ENCODE data around the gene FAM177A1. TPM values are rescaled to one million over a fixed set of nuclear protein-coding genes. Genes with fewer than 3 reads are reported as not detected.
A peak's percentile ranks its signal among the peaks of the same experiment; 100 is the strongest.

The FAM177A1 gene
- total RNA-seq, 2 experiments from 2014 or later: 33.2 to 37.1 TPM

DNA sequence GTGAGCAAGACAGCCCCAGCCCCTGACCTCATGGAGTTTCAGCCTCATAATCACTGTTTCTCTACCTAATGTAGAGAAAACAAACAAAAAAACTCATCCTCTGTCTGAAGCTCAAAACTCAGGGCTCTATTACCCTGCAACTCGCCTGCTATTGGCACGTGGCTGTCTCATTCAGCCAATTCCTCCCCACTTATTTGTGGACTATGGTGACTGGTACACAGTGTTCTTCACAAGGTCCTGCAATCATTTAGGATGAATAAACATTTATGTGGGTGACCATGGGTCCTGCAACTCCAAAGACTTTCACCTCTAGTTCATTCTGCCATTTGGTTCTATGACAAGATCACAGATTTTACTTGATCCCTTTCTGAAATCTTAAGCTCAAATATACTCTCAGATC, 71.0 kb downstream of the FAM177A1 start:
- Mint-ChIP-seq H3K4me1 (peaks cover 32% of the 10 kb centered on the region), H3K27me3 (no peaks in the 10 kb centered on the region), H3K27ac (no peak overlapping the region), H3K36me3 (ENCODE audit: low read depth) (peaks cover 52% of the 10 kb centered on the region), H3K9me3 (no peaks in the 10 kb centered on the region), H3K4me3 (no peak overlapping the region)
- ChIA-PET CTCF (interaction anchor here (0.7 kb wide), 3 partner anchors 30 to 305 kb away, joined by 3 to 4 read pairs (median 4); no protein-coding TSS in a partner anchor), POLR2A (interaction anchor here (0.8 kb wide), 1 partner anchor 10 kb away, joined by 3 read pairs; no protein-coding TSS in a partner anchor)
- DNase-seq: no peak

DNA sequence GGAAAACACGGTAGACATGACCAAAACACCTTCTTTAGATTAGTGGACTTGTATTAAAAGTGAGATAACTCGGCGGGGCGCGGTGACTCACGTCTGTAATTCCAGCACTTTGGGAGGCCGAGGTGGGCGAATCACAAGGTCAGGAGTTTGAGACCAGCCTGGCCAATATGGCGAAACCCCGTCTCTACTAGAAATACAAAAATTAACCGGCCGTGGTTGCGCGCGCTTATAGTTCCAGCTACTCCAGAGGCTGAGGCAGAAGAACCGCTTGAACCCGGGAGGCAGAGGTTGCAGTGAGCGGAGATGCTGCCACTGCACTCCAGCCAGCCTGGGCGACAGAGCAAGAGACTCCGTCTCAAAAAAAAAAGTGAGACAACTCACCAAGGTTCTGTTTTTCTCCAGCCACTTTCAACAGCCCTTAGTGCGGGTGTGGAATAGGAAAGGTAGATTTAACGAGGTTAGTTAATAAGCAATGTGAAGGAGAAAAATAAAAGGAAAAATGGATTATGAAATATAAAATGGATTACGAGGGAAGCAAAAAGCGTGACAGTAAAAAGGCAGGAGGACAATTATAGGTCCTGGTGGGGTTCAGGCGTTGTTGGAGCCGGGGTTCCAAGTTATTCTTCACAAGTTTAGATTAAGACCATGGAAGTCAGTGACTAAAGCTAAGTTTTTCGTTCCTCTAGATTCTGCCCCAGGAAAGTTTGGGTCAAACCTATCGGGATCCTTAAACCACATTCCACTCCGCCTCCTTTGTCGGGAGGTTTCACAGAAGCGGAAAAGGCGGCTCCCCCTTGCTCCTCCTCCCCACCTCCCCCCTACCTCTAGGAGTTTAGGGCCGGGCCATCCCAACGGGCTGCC, 75.2 kb downstream of the FAM177A1 start:
- H3K4me3 Mint-ChIP-seq: peak overlapping the region; percentile 96
- no peaks in the 10 kb centered on the region for H3K9me3 Mint-ChIP-seq

DNA sequence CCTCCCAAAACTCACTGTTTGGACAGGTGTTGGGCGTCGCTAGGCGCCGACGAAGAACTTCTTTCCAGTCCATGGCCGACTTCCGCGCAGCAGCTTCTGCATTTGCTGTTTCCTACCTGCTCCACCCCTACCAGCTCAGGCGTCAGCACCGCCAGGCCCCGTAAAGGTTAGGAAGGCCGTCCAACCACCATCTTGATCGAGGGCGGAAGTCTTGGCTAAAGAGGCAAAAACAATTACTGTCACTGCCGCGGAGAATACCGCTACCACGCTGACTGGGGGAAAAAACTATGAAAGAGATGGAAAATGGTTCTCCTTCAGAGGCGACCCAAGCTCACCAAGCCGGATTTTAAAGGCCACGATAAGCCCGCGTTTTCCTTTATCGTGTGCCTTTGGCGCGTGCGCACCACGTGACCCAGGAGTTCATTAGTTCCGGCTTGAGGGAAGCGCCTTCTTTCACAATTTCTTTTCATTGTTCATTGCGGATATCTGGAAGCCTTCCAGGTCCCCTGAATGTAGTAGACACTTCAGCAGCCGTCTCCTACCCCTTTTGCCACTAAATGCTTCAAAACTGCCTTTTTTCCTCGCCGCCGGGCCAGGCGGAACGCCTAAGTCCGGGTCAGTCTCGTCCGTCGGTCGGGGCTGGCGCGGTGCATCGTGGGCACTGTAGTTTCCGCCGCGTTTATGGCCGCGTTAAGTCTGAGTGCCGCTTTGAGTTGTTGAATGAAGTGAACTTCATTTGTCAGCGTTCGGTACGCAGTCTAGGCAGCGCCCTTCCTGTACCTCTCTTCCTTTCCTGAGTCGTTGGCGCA, 76.0 kb downstream of the FAM177A1 start, which contains the start of the genes PPP2R3C and PRORP:
Gene PPP2R3C, minus strand, starts transcription at position 104 of the 809 bp plus-strand sequence. Its CDS starts 31 bp downstream, at position 73.
Gene PRORP, plus strand, starts transcription at position 666 of the 809 bp plus-strand sequence. CDS start 694 bp downstream, outside the sequence.
- peak; percentile 95 for DNase-seq
- POLR2A ChIA-PET: interaction anchor here (0.5 to 1.3 kb wide), 5 partner anchors 8 to 283 kb away, joined by 3 to 5 read pairs (median 3); partner anchors contain the start of gene NFKBIA
- H3K27me3 Mint-ChIP-seq: no peaks in the 10 kb centered on the region
- peaks cover 52% of the 10 kb centered on the region for H3K4me1 Mint-ChIP-seq
- no peaks in the 10 kb centered on the region for H3K9me3 Mint-ChIP-seq
- peaks cover 32% of the 10 kb centered on the region for H3K36me3 Mint-ChIP-seq (ENCODE audit: low read depth)
- H3K27ac Mint-ChIP-seq: peak within 1 kb of the TSS; percentile 100
- CTCF ChIA-PET: interaction anchor here (1.2 to 3.5 kb wide), 6 partner anchors 13 to 282 kb away, joined by 3 to 14 read pairs (median 4); partner anchors contain the start of gene NFKBIA
- peak within 1 kb of the TSS; percentile 96 for H3K4me3 Mint-ChIP-seq

More for the DNA sequence above, 75.2 kb downstream of the FAM177A1 start:
- H3K4me1 Mint-ChIP-seq: peaks cover 54% of the 10 kb centered on the region
- H3K36me3 Mint-ChIP-seq (ENCODE audit: low read depth): peaks cover 37% of the 10 kb centered on the region
- ChIA-PET CTCF (interaction anchor here (1.2 to 3.5 kb wide), 5 partner anchors 13 to 283 kb away, joined by 3 to 14 read pairs (median 4); partner anchors contain the start of gene NFKBIA), POLR2A (interaction anchor here (0.5 to 0.9 kb wide), 4 partner anchors 10 to 284 kb away, joined by 3 to 5 read pairs (median 4); partner anchors contain the start of gene NFKBIA)
- DNase-seq: peak; percentile 9
- no peaks in the 10 kb centered on the region for H3K27me3 Mint-ChIP-seq
- H3K27ac Mint-ChIP-seq: peak overlapping the region; percentile 100

DNA sequence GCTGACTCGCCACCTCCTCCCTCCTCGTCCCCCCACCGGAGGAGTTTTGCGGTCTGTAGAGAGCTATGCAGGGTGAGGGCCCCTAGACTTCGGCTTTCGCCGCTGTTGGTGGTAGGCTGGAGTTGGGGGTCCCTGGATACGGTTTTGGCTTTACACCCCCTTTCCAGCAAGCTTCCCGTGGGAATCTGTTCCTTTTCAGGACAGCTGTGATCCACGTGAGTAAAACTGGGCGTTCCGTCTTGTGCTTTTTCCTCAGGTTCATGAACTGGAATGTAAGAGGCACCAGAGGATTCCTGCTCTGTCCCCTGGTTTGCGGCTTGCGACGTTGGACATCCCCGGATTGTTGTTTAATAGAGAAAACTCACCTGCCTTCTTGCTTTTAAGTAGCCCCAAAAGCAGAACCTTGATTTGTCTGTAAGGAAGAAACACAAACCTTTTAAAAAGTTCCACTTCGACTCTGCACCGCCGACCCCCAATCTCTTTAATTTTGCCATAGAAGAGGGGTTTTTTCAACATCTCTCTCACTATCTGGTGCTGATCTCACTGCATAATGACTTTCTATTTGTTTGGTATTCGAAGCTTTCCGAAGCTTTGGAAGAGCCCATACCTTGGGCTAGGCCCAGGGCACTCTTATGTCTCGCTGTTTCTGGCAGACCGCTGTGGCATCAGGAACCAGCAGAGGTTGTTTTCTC, 76.8 kb downstream of the FAM177A1 start:
- peak; percentile 11 for DNase-seq
- ChIA-PET POLR2A (interaction anchor here (1.3 kb wide), 1 partner anchor 9 kb away, joined by 3 read pairs; no protein-coding TSS in a partner anchor), CTCF (interaction anchor here (0.6 to 3.5 kb wide), 10 partner anchors 11 to 299 kb away, joined by 3 to 14 read pairs (median 4); partner anchors contain the start of gene NFKBIA)
- peak overlapping the region; percentile 100 for H3K27ac Mint-ChIP-seq
- H3K36me3 Mint-ChIP-seq (ENCODE audit: low read depth): peaks cover 35% of the 10 kb centered on the region
- H3K9me3 Mint-ChIP-seq: no peaks in the 10 kb centered on the region
- peak overlapping the region; percentile 96 for H3K4me3 Mint-ChIP-seq
- H3K27me3 Mint-ChIP-seq: no peaks in the 10 kb centered on the region
- H3K4me1 Mint-ChIP-seq: peaks cover 52% of the 10 kb centered on the region

DNA sequence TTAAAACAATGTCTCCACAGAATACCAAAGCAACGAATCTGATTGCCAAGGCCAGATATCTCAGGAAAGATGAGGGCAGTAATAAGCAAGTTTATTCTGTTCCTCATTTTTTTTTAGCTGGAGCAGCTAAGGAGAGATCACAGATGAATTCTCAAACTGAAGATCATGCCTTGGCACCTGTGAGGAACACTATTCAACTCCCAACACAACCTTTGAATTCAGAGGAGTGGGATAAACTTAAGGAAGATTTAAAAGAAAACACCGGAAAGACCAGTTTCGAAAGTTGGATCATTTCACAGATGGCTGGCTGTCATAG, 77.3 kb downstream of the FAM177A1 start:
- Mint-ChIP-seq H3K4me1 (peaks cover 55% of the 10 kb centered on the region), H3K27me3 (no peaks in the 10 kb centered on the region), H3K4me3 (peak overlapping the region; percentile 96), H3K27ac (peak overlapping the region; percentile 100), H3K9me3 (no peaks in the 10 kb centered on the region), H3K36me3 (ENCODE audit: low read depth) (peaks cover 38% of the 10 kb centered on the region)
- ChIA-PET POLR2A (interaction anchor here (1.3 kb wide), 1 partner anchor 9 kb away, joined by 3 read pairs; no protein-coding TSS in a partner anchor), CTCF (interaction anchor here (0.6 to 3.5 kb wide), 8 partner anchors 11 to 299 kb away, joined by 3 to 14 read pairs (median 4); partner anchors contain the start of gene NFKBIA)
- DNase-seq: no peak

DNA sequence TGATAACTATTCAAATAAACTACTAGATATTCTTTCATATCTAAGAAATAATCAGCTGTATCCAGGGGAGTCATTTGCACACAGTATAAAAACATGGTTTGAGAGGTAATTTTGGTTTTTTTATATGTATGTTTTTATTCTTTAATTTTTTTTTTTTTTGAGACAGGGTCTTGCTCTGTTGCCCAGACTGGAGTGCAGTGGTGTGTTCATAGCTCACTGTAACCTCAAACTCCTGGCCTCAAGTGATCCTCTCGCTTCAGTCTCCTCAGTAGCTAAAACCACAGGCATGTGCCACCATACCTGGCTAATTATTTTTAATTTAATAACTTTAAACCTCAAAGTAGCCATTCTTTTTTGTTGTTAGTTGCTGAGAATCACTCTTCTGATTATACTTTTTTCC, 78.1 kb downstream of the FAM177A1 start:
- ChIA-PET POLR2A (no interaction called here), CTCF (interaction anchor here (0.6 to 3.5 kb wide), 5 partner anchors 26 to 298 kb away, joined by 3 to 14 read pairs (median 4); partner anchors contain the start of gene NFKBIA)
- H3K36me3 Mint-ChIP-seq (ENCODE audit: low read depth): peaks cover 37% of the 10 kb centered on the region
- H3K9me3 Mint-ChIP-seq: no peaks in the 10 kb centered on the region
- H3K4me3 Mint-ChIP-seq: peak overlapping the region; percentile 96
- H3K4me1 Mint-ChIP-seq: peaks cover 55% of the 10 kb centered on the region
- H3K27me3 Mint-ChIP-seq: no peaks in the 10 kb centered on the region
- H3K27ac Mint-ChIP-seq: peak overlapping the region; percentile 100
- DNase-seq: no peak

Other genes with a start within 250 kb of the FAM177A1 start
- 10 to 100 TPM; 50.4 to 69.4 TPM for gene BAZ1A, start 170.9 kb upstream of the FAM177A1 start, total RNA-seq
- gene SRP54, start 63.3 kb upstream of the FAM177A1 start, total RNA-seq: 10 to 100 TPM; 58.0 to 60.1 TPM
- gene PPP2R3C, start 75.7 kb downstream of the FAM177A1 start, total RNA-seq: 10 to 100 TPM; 37.4 to 41.3 TPM
- gene PRORP, start 76.3 kb downstream of the FAM177A1 start, total RNA-seq: 10 to 100 TPM; 40.2 to 46.0 TPM
- 100 to 1,000 TPM; 231 to 248 TPM for gene PSMA6, start 246.1 kb downstream of the FAM177A1 start, total RNA-seq

Data from activated CD4-positive, alpha-beta T cell treated with anti-CD3 and anti-CD28 coated beads, Interleukin-2, amount 10 ng/mL, durations not matched to agents 7 days and 5 days (primary cell).